GM23338 (cell line): Measurements from ENCODE around the gene RAC2. TPM values are rescaled to one million over a fixed set of nuclear protein-coding genes. Genes with fewer than 3 reads are reported as not detected.

ENCODE experiments used
- ATAC-seq: fragments of 200-7000 bp; cut with Tn5 transposase; 3 replicates; pipeline ENCODE4 v1.9.1; 2020
- DNase-seq: peaks from one replicate; pipeline ENCODE4 v3.0.0-alpha.2; 2015; ENCODE audit warnings: low spot score
- H2AFZ ChIP-seq: fragments of 200-600 bp; sonication (generic); 2 replicates; pipeline ENCODE4 v1.8.0; 2016; ENCODE audit warnings: antibody characterized with exemption, mild to moderate bottlenecking, moderate library complexity
- H3F3A ChIP-seq: fragments of 200-600 bp; sonication (generic); replicated peaks from 2 replicates; pipeline ENCODE4 v1.8.0; 2017; ENCODE audit warnings: antibody characterized with exemption, mixed run types, low read depth
- H3K27ac ChIP-seq: fragments of 200-600 bp; sonication (generic); 2 replicates; pipeline ENCODE4 v1.6.1; 2016; ENCODE audit warnings: low read depth
- H3K27me3 ChIP-seq: fragments of 200-600 bp; sonication (generic); 2 replicates; pipeline ENCODE4 v1.8.0; 2016; ENCODE audit warnings: mild to moderate bottlenecking, mixed run types, moderate library complexity; ENCODE audit not compliant: insufficient read depth
- H3K36me3 ChIP-seq: fragments of 200-600 bp; sonication (generic); 2 replicates; pipeline ENCODE4 v1.8.0; 2016; ENCODE audit warnings: mild to moderate bottlenecking; ENCODE audit not compliant: insufficient read depth
- H3K4me1 ChIP-seq: fragments of 200-600 bp; sonication (generic); 2 replicates; pipeline ENCODE4 v1.8.0; 2016; ENCODE audit warnings: mild to moderate bottlenecking, moderate library complexity; ENCODE audit not compliant: insufficient read depth
- H3K4me2 ChIP-seq: fragments of 200-600 bp; sonication (generic); 2 replicates; pipeline ENCODE4 v1.7.1; 2017; ENCODE audit warnings: mixed run types
- H3K4me3 ChIP-seq: fragments of 200-600 bp; sonication (generic); 2 replicates; pipeline ENCODE4 v1.6.1; 2016; ENCODE audit warnings: mixed run types
- H3K79me2 ChIP-seq: fragments of 200-600 bp; sonication (generic); replicated peaks from 2 replicates; pipeline ENCODE4 v1.8.0; 2017; ENCODE audit warnings: mild to moderate bottlenecking; ENCODE audit not compliant: insufficient read depth
- H3K9me2 ChIP-seq: fragments of 200-600 bp; sonication (generic); 2 replicates; pipeline ENCODE4 v1.8.0; 2017; ENCODE audit not compliant: insufficient read depth
- H4K20me1 ChIP-seq: fragments of 200-600 bp; sonication (generic); replicated peaks from 2 replicates; pipeline ENCODE4 v1.8.0; 2017; ENCODE audit warnings: mild to moderate bottlenecking; ENCODE audit not compliant: insufficient read depth
- H3K27ac Mint-ChIP-seq: 2 replicates; pipeline ENCODE4 v1.8.0; 2020; ENCODE audit warnings: inconsistent platforms, mild to moderate bottlenecking, moderate library complexity, mixed read lengths
- H3K27me3 Mint-ChIP-seq: 3 replicates; pipeline ENCODE4 v1.8.0; 2022; ENCODE audit warnings: low read depth, mild to moderate bottlenecking, moderate library complexity, mixed read lengths, inconsistent platforms; ENCODE audit not compliant: insufficient read depth, poor library complexity
- H3K36me3 Mint-ChIP-seq: 3 replicates; pipeline ENCODE4 v1.8.0; 2021; ENCODE audit warnings: low read depth, mild to moderate bottlenecking, inconsistent platforms, moderate library complexity, mixed read lengths
- H3K4me1 Mint-ChIP-seq: 3 replicates; pipeline ENCODE4 v1.8.0; 2020; ENCODE audit warnings: mild to moderate bottlenecking, inconsistent platforms, mixed read lengths
- H3K4me3 Mint-ChIP-seq: 3 replicates; pipeline ENCODE4 v1.8.0; 2021; ENCODE audit warnings: moderate library complexity, mild to moderate bottlenecking, inconsistent platforms, mixed read lengths
- H3K9me3 Mint-ChIP-seq: 3 replicates; pipeline ENCODE4 v1.8.0; 2020; ENCODE audit warnings: moderate library complexity, mild to moderate bottlenecking, inconsistent platforms, mixed read lengths
- CREB1 ChIP-seq: fragments of 250-450 bp; sonication (Bioruptor Pico); IDR thresholded peaks from 2 replicates; pipeline ENCODE4 v1.5.0; 2020; ENCODE audit warnings: low read depth, mild to moderate bottlenecking, moderate library complexity
- CTCF ChIP-seq, 2 experiments: fragments of 200-600 bp in 1 of 2; sonication (generic) in 1 of 2; conservative IDR thresholded peaks; 2 replicates each; pipeline versions ENCODE4 v1.5.1 to v1.6.1; 2016 to 2017; ENCODE audit warnings: antibody characterized with exemption in 2 of 2, low read depth in 2 of 2, mild to moderate bottlenecking in 2 of 2, moderate library complexity in 1 of 2
- EZH2phosphoT487 ChIP-seq: fragments of 200-600 bp; sonication (generic); IDR thresholded peaks from one replicate; pipeline ENCODE4 v1.8.1; 2018; ENCODE audit warnings: antibody characterized with exemption; ENCODE audit not compliant: unreplicated experiment
- NANOG ChIP-seq: IDR thresholded peaks from 2 replicates; pipeline ENCODE4 v1.6.1; 2016; ENCODE audit warnings: antibody characterized with exemption, borderline replicate concordance
- POLR2AphosphoS5 ChIP-seq: IDR thresholded peaks from 2 replicates; pipeline ENCODE4 v1.6.1; 2016; ENCODE audit warnings: antibody characterized with exemption, low read depth
- ZNF462 ChIP-seq: fragments of 250-450 bp; sonication (Bioruptor Pico); IDR thresholded peaks from 2 replicates; pipeline ENCODE4 v1.5.0; 2020; ENCODE audit warnings: mild to moderate bottlenecking, moderate library complexity
- polyA plus RNA-seq: library from polyadenylated mRNA; unstranded; fragments of >200 nt; fragmentation: Nextera tagmentation; extraction: Ambion mirVana; gene quantifications from 2 replicates; pipeline ENCODE4 v1.2.1, GENCODE V29; 2016
- total RNA-seq: library from RNA; depleted of rRNA; stranded (reverse); fragments of >200 nt; shearing (Covaris generic); gene quantifications from 2 replicates; pipeline ENCODE4 v1.2.3, GENCODE V29; 2014

The RAC2 gene
- total and polyA plus RNA-seq, 2 experiments from 2014 or later = 2.4 to 2.7 TPM

DNA sequence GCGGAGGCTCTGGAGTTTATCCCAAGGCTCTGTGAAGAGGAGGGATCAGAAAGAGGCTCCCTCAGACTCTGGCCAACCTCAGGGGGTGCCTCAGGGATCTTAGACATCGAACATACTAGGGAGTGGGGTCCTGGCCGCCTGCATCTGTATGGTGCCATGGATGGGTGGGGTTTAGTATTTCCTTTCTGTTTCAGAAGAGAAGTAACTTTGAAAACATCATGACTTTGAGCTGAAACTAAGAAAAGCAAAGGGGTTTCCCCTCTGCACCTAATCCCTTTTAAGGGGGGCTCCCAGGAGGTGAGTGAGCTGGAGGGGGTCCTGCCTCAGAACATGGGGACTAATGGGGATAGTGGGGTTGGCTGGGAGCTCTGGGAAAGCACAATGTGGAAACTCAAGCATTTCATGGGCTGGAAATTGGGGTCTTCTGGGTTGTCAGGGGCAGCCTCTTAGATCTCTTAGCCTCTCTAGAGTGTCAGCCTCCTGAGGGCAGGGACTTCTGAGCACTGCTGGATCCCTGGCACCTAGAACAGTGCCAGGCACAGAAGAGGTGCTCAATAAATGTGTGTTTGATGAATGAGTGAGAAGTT is 20.0 kb downstream of the RAC2 start (continued):
- TF ChIP-seq ZNF462 (no peak), POLR2AphosphoS5 (no peak), EZH2phosphoT487 (no peak), CREB1 (CRISPR knock-in tag) (no peak), CTCF (conservative IDR thresholded peaks at IDR 0.05; ENCODE audit: low read depth in 2 of 2) (no peak), NANOG (no peak)

DNA sequence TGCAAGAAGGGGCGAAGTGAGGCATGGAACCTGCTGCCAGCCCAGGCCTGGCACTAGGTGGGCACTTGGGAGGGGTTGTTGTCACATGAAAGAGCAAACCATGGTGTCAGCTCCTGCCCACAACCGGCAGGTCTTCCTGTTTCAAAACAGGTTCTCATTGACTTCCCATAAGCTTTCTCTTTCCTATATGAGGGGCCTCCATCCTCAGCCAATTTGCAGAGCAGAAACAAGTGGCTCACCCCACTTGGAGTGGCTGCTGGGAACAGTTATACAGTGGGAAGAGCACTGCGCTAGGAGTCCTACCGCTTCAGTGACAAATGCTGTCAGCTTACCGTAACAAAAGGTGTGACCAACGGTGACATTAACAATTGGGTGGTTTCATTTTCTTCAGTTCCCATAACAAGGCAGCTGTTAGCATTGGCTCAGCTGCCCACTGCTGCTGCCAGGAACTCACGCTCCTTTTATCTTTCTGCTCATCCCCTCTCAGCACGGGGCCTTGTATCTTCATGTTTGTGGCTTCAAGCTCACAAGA is 21.6 kb downstream of the RAC2 start:
- ATAC-seq = no peak

More for the DNA sequence above, 21.6 kb downstream of the RAC2 start:
- Histone ChIP-seq H3K79me2 (no peaks in the 10 kb centered on the region), H4K20me1 (no peaks in the 10 kb centered on the region), H3K4me1 (no peaks in the 10 kb centered on the region), H3K36me3 (no peaks in the 10 kb centered on the region), H3F3A (no peaks in the 10 kb centered on the region), H3K4me2 (no peak overlapping the region), H3K9me2 (no peaks in the 10 kb centered on the region), H2AFZ (no peak overlapping the region), H3K27ac (no peak overlapping the region), H3K27me3 (no peaks in the 10 kb centered on the region), H3K4me3 (no peak overlapping the region)
- H3K36me3 Mint-ChIP-seq = no peaks in the 10 kb centered on the region
- no peak for DNase-seq
- H3K9me3 Mint-ChIP-seq = peaks cover 11% of the 10 kb centered on the region; the same call in 2 of the 3 replicates
- no peak overlapping the region for H3K27ac Mint-ChIP-seq
- no peak overlapping the region for H3K4me3 Mint-ChIP-seq
- H3K4me1 Mint-ChIP-seq = peaks cover 5% of the 10 kb centered on the region
- peaks cover 16% of the 10 kb centered on the region for H3K27me3 Mint-ChIP-seq
- TF ChIP-seq EZH2phosphoT487 (no peak), CTCF (conservative IDR thresholded peaks at IDR 0.05; ENCODE audit: low read depth in 2 of 2) (no peak)
